Peyer's patch (tissue), 4 donors: Measurements from ENCODE around the gene TXNDC17. TPM values are rescaled to one million over a fixed set of nuclear protein-coding genes. Genes with fewer than 3 reads are reported as not detected.
A peak's percentile ranks its signal among the peaks of the same experiment; 100 is the strongest.
"Not testable (repeated sequence)": the region's sequence is repeated elsewhere in the genome, so short reads cannot be mapped to it uniquely, and the experiment has no call there.

Experiments
- DNase-seq, 3 donors: peaks; one replicate each; pipeline ENCODE4 v3.0.0-alpha.2; 2017 to 2019
- H3K27ac ChIP-seq, 4 donors: fragments of 200-600 bp; sonication (generic); one replicate each; pipeline ENCODE4 v1.5.1; 2016 to 2019
- H3K27me3 ChIP-seq, 2 donors: fragments of 200-600 bp; sonication (generic); one replicate each; pipeline ENCODE4 v1.5.1; 2019
- H3K36me3 ChIP-seq, 3 donors: fragments of 200-600 bp; sonication (generic); one replicate each; pipeline ENCODE4 v1.5.1; 2016 to 2019
- H3K4me1 ChIP-seq, 4 donors: fragments of 200-600 bp; sonication (generic); one replicate each; pipeline ENCODE4 v1.5.1; 2016 to 2019
- H3K4me3 ChIP-seq, 4 donors: fragments of 200-600 bp; sonication (generic); 1 replicate in 3 of 4; 2 replicates in 1 of 4; pipeline ENCODE4 v1.5.1; 2016 to 2019; ENCODE audit warnings: mild to moderate bottlenecking in 1 of 4
- H3K9me3 ChIP-seq, 4 donors: fragments of 200-600 bp; sonication (generic); one replicate each; pipeline ENCODE4 v1.5.1; 2016 to 2019; ENCODE audit warnings: mild to moderate bottlenecking in 1 of 4
- CTCF ChIP-seq, 6 experiments: fragments of 450-650 bp in 4 of 6; fragments of 200-600 bp in 2 of 6; sonication (generic) in 1 of 6; IDR thresholded peaks; one replicate each; pipeline ENCODE4 v1.5.1; 2017 to 2019; ENCODE audit warnings: antibody characterized with exemption in 6 of 6, mild to moderate bottlenecking in 3 of 6, moderate library complexity in 1 of 6
- POLR2A ChIP-seq, 2 donors: fragments of 450-650 bp; IDR thresholded peaks; one replicate each; pipeline ENCODE4 v1.5.1; 2017; ENCODE audit warnings: antibody characterized with exemption in 2 of 2, mild to moderate bottlenecking in 2 of 2, moderate library complexity in 2 of 2
- total RNA-seq, 4 donors: library from RNA; depleted of rRNA; stranded (reverse); fragments of >200 nt; gene quantifications; one replicate each; pipeline ENCODE4 v1.1.0, GENCODE V29; 2016

The TXNDC17 gene
- total RNA-seq, 4 donors from 2014 or later = 73.9 to 192 (median 149) TPM

GRCh38 chr17:6651354-6651918, 10.6 kb downstream of the TXNDC17 start, which contains the start of the genes C17orf100 and MED31:
C17orf100 (plus strand) TSS chr17:6651762; CDS start chr17:6651914, 152 bp downstream.
MED31 (minus strand) TSS chr17:6651605; CDS start chr17:6651528, 77 bp downstream.
- peak; percentile 93 to 98 (median 98) for DNase-seq
- H3K27me3 ChIP-seq = no peaks in the 10 kb centered on the region
- H3K27ac ChIP-seq = peak within 1 kb of the TSS; percentile 77 to 87 (median 84)
- TF ChIP-seq CTCF (IDR thresholded peaks at IDR 0.05) (no peak), POLR2A (IDR thresholded peaks at IDR 0.05) (peak; percentile 45 to 65)
- H3K4me1 ChIP-seq = peaks cover 0 to 20% (median 8%) of the 10 kb centered on the region in 4 donors
- H3K36me3 ChIP-seq = no peaks in the 10 kb centered on the region
- peak within 1 kb of the TSS; percentile 56 to 68 (median 60) for H3K4me3 ChIP-seq
- no peaks in the 10 kb centered on the region for H3K9me3 ChIP-seq

GRCh38 chr17:6651919-6652452, 11.1 kb downstream of the TXNDC17 start:
- peaks cover 0 to 20% (median 8%) of the 10 kb centered on the region in 4 donors for H3K4me1 ChIP-seq
- TF ChIP-seq POLR2A (IDR thresholded peaks at IDR 0.05) = no peak
- TF ChIP-seq CTCF (IDR thresholded peaks at IDR 0.05) = no peak

GRCh38 chr17:6654841-6655731, 14.2 kb downstream of the TXNDC17 start:
- peaks cover 0 to 19% (median 9%) of the 10 kb centered on the region in 4 donors for H3K4me1 ChIP-seq
- H3K4me3 ChIP-seq = peak overlapping the region in 2 of 4 donors; percentile 9 to 40
- H3K36me3 ChIP-seq = no peaks in the 10 kb centered on the region
- H3K27ac ChIP-seq = no peak overlapping the region
- no peaks in the 10 kb centered on the region for H3K9me3 ChIP-seq
- no peaks in the 10 kb centered on the region for H3K27me3 ChIP-seq
- TF ChIP-seq POLR2A (IDR thresholded peaks at IDR 0.05) (no peak), CTCF (IDR thresholded peaks at IDR 0.05) (peak in 3 of 6 experiments; percentile 14 to 17 (median 14))
- DNase-seq = peak in 2 of 3 donors; percentile 65 to 74

More at GRCh38 chr17:6651919-6652452, 11.1 kb downstream of the TXNDC17 start:
- peak overlapping the region; percentile 77 to 87 (median 84) for H3K27ac ChIP-seq
- H3K9me3 ChIP-seq = no peaks in the 10 kb centered on the region
- peak; percentile 33 to 66 (median 62) for DNase-seq
- no peaks in the 10 kb centered on the region for H3K36me3 ChIP-seq
- H3K27me3 ChIP-seq = no peaks in the 10 kb centered on the region
- peak overlapping the region; percentile 56 to 68 (median 60) for H3K4me3 ChIP-seq

GRCh38 chr17:6655732-6656361, 15.0 kb downstream of the TXNDC17 start:
- H3K36me3 ChIP-seq, H3K9me3 ChIP-seq, H3K27ac ChIP-seq, H3K4me3 ChIP-seq, H3K27me3 ChIP-seq, DNase-seq: not testable (repeated sequence)
- peaks cover 0 to 14% (median 7%) of the 10 kb centered on the region in 4 donors for H3K4me1 ChIP-seq

DNA sequence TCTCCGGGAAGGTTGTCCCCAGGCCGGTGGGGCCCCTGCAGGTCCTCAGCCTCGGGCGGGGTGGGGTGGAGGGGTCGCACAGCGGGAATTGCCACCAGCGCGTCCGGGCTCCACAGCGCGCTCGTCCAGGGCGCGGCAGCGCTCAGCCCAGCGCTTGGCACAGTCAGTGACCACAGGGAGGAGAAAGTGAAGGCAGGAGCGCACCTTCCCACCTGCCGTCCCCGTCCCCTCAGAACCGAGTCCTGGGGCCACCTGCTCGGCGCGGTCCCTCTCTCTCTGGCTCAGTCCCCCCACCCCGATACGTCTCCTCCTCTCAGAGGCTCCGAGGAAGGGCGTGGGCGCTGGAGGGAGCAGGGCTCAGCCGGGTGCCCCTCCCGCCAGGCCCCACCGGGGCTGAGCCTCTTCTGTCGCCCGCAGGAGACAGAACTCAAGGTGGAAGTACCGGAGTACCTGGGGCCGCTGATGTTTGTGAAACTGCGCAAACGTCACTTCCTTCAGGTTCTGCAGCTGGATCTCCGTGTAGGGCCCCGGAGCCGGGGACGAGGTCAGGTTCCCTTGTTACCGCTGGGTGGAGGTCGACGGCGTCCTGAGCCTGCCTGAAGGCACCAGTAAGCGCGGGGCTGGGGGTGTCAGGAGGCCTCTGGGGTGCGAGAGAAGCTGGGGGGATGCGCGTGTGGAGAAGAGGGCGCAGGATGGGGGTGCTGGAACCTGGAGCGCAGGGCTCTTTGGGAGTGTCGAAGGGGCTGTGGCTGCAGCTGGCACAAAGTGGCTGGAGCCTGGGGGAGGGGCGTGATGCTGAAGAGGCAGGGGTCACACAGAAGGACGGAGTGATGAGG, 16.2 kb downstream of the TXNDC17 start:
- H3K9me3 ChIP-seq, H3K36me3 ChIP-seq, H3K27me3 ChIP-seq: not testable (repeated sequence)
- DNase-seq = peak in 2 of 3 donors; percentile 66 to 81
- H3K27ac ChIP-seq = peak overlapping the region in 1 of 4 donors; percentile 65
- peak overlapping the region; percentile 27 to 42 (median 40) for H3K4me3 ChIP-seq
- peaks cover 0 to 14% (median 6%) of the 10 kb centered on the region in 4 donors for H3K4me1 ChIP-seq
